HL-60/S4 (cell line): ENCODE results near the gene RAB22A.
"Not testable (repeated sequence)": the region's sequence is repeated elsewhere in the genome, so short reads cannot be mapped to it uniquely, and the experiment has no call there.

Experiments used
- in situ Hi-C: fragments of 300-500 bp; cut with MboI; formaldehyde crosslinking; loops from 2 replicates; pipeline ENCODE4 v1.14.3; 2022; ENCODE audit warnings: low sequenced_read_pairs

The RAB22A gene

GRCh38 chr20:58342104-58342945 is 32.8 kb downstream of the RAB22A start:
- in situ Hi-C loops = no loop called here

- in situ Hi-C loops = no loop called here
Observed at GRCh38 chr20:58344741-58345140, 35.2 kb downstream of the RAB22A start.

GRCh38 chr20:58349570-58349969 is 40.1 kb downstream of the RAB22A start:
- in situ Hi-C loops = no loop called here

- in situ Hi-C loops = no loop called here
Observed at GRCh38 chr20:58352468-58352867, 43.0 kb downstream of the RAB22A start.

- in situ Hi-C loops = no loop called here
Observed at GRCh38 chr20:58359441-58359840, 49.9 kb downstream of the RAB22A start.

GRCh38 chr20:58360936-58361335 is 51.4 kb downstream of the RAB22A start:
- in situ Hi-C loops = no loop called here

GRCh38 chr20:58361481-58362205 is 52.1 kb downstream of the RAB22A start:
- in situ Hi-C loops = no loop called here

- in situ Hi-C loops = no loop called here
Observed at GRCh38 chr20:58362206-58362516, 52.6 kb downstream of the RAB22A start.

GRCh38 chr20:58362970-58363369 is 53.5 kb downstream of the RAB22A start:
- in situ Hi-C loops = no loop called here

- in situ Hi-C loops = no loop called here
Observed at GRCh38 chr20:58366866-58367265, 57.4 kb downstream of the RAB22A start.

GRCh38 chr20:58372806-58373205 is 63.3 kb downstream of the RAB22A start:
- in situ Hi-C loops = no loop called here

GRCh38 chr20:58373296-58373695 is 63.8 kb downstream of the RAB22A start:
- in situ Hi-C loops = not testable (repeated sequence)

GRCh38 chr20:58374027-58374850 is 64.7 kb downstream of the RAB22A start:
- in situ Hi-C loops = no loop called here

GRCh38 chr20:58374906-58375758 is 65.6 kb downstream of the RAB22A start:
- in situ Hi-C loops = no loop called here

- in situ Hi-C loops = no loop called here
Observed at GRCh38 chr20:58375759-58376352, 66.3 kb downstream of the RAB22A start.

GRCh38 chr20:58377017-58377416 is 67.5 kb downstream of the RAB22A start:
- in situ Hi-C loops = no loop called here

- in situ Hi-C loops = no loop called here
Observed at GRCh38 chr20:58377766-58378401, 68.4 kb downstream of the RAB22A start.

- in situ Hi-C loops = no loop called here
Observed at GRCh38 chr20:58378704-58379103, 69.2 kb downstream of the RAB22A start.

GRCh38 chr20:58381627-58382026 is 72.1 kb downstream of the RAB22A start:
- in situ Hi-C loops = no loop called here

GRCh38 chr20:58382096-58382495 is 72.6 kb downstream of the RAB22A start:
- in situ Hi-C loops = no loop called here
